ENCODE measurements around the gene PI4K2B.

GRCh38 chr4:25291158-25291733 is 57.4 kb downstream of the PI4K2B start:
- TF ChIP-seq CTCF (IDR thresholded peaks at IDR 0.05) (no peak), POLR2A (IDR thresholded peaks at IDR 0.05) (no peak)
